ENCODE measurements around the gene KRT6B.

DNA sequence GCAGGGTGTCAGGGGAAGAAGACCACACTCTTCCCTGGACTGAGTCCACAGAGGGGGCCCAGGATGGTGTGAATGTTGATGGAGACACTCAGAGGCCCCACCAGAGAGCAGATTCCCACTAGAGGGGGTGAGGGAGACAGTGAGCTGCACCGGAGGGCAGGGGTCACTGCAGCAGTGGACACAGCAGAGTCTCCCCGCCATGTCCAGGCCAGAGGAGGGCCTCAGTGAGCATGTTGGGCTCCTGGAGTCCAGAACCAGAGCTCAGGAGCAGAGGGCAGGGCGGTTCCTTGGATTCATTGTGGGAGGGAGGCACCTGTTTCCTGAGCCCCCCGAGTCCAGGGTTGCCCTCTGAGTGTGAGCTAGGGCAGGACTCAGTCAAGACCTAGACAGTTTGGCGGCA is 44.0 kb downstream of the KRT6B start:
- no peak for TF ChIP-seq POLR2A (IDR thresholded peaks at IDR 0.05)
- TF ChIP-seq, protein P1, sequence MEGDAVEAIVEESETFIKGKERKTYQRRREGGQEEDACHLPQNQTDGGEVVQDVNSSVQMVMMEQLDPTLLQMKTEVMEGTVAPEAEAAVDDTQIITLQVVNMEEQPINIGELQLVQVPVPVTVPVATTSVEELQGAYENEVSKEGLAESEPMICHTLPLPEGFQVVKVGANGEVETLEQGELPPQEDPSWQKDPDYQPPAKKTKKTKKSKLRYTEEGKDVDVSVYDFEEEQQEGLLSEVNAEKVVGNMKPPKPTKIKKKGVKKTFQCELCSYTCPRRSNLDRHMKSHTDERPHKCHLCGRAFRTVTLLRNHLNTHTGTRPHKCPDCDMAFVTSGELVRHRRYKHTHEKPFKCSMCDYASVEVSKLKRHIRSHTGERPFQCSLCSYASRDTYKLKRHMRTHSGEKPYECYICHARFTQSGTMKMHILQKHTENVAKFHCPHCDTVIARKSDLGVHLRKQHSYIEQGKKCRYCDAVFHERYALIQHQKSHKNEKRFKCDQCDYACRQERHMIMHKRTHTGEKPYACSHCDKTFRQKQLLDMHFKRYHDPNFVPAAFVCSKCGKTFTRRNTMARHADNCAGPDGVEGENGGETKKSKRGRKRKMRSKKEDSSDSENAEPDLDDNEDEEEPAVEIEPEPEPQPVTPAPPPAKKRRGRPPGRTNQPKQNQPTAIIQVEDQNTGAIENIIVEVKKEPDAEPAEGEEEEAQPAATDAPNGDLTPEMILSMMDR (IDR thresholded peaks at IDR 0.05), result no peak
